Measurements from ENCODE around the gene C2CD4C.
"Not testable (repeated sequence)": the region's sequence is repeated elsewhere in the genome, so short reads cannot be mapped to it uniquely, and the experiment has no call there.

The C2CD4C gene

GRCh38 chr19:366205-366783, 42.7 kb downstream of the C2CD4C start:
- no peak for DNase-seq (ENCODE audit: low read depth in 2 of 2)

GRCh38 chr19:364496-365287, 44.3 kb downstream of the C2CD4C start:
- no peak for DNase-seq (ENCODE audit: low read depth in 2 of 2)

- DNase-seq (ENCODE audit: low read depth in 2 of 2) = no peak
Measured at GRCh38 chr19:362683-363082, 46.3 kb downstream of the C2CD4C start.

- DNase-seq (ENCODE audit: low read depth in 2 of 2) = no peak
Measured at GRCh38 chr19:362154-362553, 46.8 kb downstream of the C2CD4C start.

- DNase-seq (ENCODE audit: low read depth in 2 of 2) = no peak
Measured at GRCh38 chr19:359653-359925, 49.4 kb downstream of the C2CD4C start.

GRCh38 chr19:355536-355935, 53.4 kb downstream of the C2CD4C start:
- DNase-seq (ENCODE audit: low read depth in 2 of 2) = not testable (repeated sequence)
